HEK293T (cell line): ENCODE data around the gene AP1G1.

Source experiments
- BHLHE40 ChIP-seq: fragments of 450-650 bp; IDR thresholded peaks from 2 replicates; pipeline ENCODE4 v1.6.1; 2016; ENCODE audit warnings: mild to moderate bottlenecking, moderate library complexity, borderline replicate concordance
- SP1 ChIP-seq: fragments of 450-650 bp; IDR thresholded peaks from 2 replicates; pipeline ENCODE4 v1.6.1; 2017

GRCh38 chr16:71796501-71797097 is 12.0 kb downstream of the AP1G1 start:
- TF ChIP-seq SP1 (no peak), BHLHE40 (no peak)
